Activated T-helper 9 cell treated with anti-CD3 and anti-CD28 coated beads, Interleukin-2, amount 50 U/mL, for 16 hours (primary cell): ENCODE results near the gene NINJ2.
A peak's percentile ranks its signal among the peaks of the same experiment; 100 is the strongest.

Source experiments
- DNase-seq: peaks from one replicate; pipeline ENCODE4 v3.0.0-alpha.2; 2020; ENCODE audit warnings: low read depth

NINJ2 gene

DNA sequence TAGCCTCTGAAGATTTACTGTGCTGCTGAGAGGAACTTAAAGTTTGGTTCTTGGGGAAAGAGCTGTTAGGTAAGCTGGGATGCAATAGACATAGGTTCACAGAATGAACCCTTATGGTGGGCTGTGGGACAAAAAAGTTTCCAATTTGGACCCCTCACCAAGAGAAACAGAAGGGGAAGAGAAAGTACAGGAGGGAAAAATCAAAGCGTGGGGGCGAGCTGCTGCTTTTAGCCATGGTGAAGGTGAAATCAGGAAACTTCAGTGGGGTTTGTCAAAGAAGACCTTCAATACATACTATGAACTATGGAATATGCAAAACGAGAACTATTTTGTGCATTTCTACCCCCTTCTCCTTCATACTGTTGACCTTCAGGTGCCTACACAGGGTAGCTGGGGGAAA lies 10.6 kb upstream of the NINJ2 start:
- no peak for DNase-seq

DNA sequence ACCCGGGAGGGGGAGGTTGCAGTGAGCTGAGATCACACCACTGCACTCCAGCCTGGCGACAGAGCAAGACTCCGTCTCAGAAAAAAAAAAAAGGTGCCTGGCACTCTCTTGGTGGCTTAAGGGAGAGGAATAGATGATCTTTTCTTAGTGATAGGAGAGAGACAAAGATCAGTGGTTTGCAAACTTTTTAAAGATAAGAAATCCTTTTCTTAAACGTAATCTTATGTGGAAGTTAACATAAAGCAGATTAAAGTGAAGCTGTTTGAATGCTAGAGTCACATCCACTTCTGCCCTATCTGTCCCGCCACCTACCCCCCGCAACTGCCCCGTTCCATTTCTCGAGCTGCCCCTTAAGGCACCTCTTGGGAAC lies 6.3 kb upstream of the NINJ2 start:
- no peak for DNase-seq

DNA sequence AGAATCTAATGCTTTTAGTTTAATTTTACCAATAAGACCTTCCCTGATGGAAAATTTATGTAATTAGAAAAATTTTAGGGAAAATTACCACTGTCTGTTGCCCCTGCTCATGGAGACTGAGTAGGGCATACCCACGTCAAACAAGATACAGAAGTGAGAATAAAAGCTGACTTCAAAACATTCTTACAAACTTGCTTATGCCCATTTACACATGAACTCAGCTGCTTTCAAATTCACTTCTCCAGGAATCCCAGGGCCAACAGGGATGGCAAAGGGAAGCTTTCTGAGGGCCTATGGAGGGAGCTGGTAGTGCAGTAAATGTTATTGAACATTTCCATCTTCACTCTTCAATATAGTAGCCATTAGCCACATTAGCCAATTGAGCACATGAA lies 4.8 kb upstream of the NINJ2 start:
- no peak for DNase-seq

DNA sequence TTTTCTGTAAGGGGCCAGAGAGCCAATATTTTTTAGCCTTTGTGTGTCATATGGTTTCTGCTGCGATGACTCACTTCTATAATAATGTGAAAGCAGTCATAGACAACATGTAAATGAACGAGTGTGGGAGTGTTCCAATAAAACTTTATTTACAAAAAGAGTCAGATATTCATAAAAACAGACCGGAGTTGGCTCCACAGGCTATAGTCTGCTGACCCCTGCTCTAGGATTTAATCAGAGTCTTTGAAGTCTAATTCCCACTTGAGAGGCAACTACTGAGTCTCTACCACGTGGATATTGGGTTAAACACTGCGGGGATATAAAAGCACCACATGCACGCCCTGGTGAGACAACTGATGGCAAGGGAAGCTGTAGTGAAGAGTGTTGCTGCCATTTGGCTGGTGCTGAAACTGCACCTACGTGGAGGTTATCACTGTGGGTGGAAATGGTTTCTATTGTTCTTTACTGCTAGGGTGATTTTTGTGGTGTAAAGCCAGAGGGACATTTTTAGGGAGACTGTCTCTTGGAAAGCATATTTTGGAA lies 3.6 kb upstream of the NINJ2 start:
- no peak for DNase-seq

DNA sequence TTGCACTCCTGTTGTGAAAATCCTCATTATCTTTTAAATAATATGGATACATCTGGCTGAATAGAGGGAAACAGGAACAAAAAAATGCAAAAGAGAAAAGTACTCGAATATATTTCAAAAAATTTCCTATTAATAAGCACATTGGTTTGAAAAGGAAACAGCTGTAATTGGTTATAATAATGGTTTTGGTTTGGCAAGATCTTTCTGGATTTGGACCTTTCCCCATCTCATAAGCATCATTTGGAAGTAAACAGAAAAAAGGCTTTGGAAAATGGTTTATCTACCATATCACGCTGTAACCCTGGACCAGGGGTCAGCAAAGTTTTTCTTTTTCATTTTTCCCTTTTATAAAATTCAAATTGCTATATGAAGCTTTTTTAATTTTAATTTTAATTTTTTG lies 2.8 kb upstream of the NINJ2 start:
- no peak for DNase-seq

DNA sequence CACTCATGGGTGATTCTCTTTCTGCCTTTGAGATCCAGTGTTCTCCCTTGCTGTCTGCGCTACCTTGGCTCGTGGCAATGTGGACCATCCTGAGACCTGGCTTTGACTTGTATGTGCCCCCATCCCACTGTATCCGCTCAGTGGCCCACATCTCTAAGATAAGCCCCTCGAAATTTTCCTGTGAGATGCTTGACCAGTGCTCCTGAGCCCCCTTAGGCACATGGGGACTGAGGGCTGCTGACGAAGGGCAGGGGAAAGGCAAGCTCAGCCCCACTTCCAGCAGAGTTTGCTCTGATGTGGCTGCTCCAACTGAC lies 1.5 kb upstream of the NINJ2 start:
- no peak for DNase-seq

DNA sequence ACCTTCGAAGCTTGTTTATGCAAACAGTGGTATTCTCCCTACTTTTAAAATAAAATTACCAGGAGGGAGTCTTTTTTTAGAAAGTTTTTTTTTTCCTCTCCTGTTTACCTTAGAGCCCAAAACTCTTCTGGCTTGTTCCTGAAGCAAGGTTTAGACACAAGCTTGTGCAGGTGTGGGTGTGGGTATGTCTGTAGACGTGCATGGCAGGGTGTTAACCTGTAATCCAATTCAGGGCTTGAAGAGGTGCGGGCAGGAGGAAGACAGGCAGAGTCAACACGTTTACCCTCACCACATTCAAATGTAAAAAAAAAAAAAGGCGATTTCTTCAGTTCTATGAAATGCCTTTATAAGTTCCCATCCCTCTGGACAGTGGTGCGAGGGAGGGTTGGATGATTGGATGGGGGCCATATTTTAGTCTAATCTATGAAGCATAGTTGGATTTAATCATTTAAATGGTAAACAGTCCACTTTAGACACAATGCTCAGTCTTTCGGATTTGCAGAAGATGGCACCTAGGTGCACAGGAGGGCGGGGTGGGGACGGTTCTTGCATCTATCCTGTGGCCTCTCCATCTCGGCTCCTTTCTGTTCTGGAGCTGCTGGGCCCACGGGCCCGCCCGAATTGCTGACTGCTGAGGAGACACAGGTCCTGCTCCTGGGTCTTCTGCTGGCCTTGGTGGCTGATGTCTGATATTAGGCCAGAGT lies 982 bp upstream of the NINJ2 start:
- DNase-seq: no peak

DNA sequence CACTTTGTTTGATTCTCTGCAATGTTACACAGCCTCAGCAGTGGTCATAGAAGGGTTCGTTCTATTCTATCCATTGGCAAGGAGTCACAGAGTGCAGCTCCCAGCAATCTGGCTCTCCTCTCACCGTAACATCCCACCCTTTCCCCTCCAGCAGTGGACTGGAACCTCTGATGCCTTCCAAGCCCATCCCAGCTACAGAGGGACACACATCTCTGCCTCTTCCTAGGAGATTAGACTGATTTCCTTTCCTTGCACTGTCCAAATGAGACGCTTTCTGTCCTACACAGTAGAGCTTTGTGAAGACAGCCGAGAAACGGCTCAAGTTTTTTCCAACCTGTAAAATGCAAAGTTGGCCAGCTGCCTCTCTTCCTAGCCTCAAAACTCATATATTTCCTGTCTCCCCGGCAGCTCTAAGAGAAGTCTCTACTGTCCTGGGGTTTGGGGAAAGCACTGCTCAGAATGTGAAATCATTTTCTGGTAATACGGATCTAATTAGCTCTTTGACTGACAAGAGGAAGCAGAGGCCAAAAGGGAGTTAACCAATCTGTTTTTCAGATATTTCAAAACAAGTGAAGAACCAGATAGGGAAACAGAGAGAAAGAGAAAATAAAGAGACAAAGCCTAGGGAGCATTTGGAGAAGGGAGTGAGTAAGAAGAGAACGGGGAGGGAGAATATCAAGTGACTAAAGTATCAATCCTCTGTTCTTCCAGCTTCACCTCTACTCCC lies 516 bp downstream of the NINJ2 start:
- no peak for DNase-seq

DNA sequence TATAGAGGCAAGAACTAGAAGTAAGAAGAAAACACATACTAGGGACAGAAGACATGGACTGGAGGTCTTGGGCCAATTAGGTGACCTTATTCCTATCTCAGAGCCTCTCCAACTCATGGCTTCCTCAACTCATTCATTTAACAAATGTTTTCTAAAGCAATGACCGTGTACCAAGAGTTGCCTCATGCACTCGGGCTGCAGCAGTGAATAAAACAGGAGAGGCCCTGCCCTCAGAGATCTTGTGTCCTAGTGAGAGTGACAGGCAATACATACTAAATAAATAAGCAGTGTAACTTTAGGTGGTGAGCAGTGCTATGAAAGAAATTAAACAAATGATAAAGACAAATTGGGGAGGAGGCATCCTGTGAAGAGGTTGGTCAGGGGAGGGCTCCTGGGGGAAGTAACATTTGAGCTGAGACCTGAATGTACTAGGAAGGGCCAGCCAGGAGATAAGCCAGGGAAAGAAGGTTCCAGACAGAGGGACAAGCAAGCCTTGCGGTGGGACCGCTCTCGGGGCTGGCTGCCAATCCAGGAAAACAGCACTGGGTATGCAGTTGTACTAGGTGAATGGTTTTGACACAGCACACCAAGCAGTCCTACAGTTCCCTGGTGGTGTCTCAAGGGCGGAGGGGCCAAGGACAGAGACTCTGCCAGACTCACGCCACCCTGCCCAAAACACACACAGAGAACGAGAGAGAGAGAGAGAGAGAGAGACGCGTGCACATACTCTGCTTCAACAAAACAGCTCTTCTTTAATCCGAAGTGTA lies 1.3 kb downstream of the NINJ2 start:
- no peak for DNase-seq

DNA sequence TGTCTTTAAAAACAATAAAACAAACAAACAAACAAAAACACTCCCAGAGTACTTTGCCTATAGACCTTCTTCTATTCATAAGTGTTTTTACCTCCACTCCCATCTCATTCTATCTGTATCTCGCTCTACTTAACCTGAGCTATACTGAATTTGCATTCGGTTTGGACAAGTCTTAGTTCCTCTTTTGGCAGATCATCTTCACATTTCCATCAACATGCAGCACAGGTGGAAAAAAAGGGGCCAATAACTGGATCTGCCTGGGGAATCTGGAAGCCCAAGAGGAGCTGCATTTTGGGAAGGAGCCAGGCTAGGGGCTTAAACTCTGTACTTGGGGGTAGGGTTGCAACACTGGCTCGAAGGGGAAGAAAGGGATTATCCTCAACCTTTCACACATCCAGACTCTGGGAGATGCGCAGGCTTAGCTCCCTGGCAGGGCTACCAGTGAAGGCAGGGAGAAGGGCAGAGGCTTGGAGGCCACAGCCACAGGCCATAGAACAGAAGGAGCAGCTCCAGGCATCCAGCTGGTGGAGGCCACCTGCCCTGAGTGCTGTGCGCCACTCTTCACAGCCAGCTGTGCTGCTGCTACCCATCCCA lies 4.1 kb downstream of the NINJ2 start:
- no peak for DNase-seq

DNA sequence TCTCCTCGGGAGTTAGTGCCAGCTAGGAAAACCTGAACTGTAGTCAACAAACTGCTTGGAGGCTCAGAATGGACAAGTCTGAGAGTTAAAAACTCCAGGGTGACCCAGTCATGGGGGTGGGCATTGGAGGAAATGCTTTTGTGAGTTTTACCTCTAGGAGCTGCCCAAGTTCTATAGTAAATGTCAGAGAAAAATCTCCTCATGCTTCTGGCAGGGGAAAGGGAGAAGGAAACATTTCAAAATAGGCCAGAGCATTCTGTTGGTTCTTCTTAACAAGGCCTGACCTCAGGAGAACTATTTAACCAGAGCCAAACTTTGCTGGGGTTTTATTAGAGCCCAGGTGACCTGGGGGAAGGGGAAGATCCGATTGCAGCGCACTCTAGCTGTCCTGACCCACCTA lies 12.3 kb downstream of the NINJ2 start:
- no peak for DNase-seq

DNA sequence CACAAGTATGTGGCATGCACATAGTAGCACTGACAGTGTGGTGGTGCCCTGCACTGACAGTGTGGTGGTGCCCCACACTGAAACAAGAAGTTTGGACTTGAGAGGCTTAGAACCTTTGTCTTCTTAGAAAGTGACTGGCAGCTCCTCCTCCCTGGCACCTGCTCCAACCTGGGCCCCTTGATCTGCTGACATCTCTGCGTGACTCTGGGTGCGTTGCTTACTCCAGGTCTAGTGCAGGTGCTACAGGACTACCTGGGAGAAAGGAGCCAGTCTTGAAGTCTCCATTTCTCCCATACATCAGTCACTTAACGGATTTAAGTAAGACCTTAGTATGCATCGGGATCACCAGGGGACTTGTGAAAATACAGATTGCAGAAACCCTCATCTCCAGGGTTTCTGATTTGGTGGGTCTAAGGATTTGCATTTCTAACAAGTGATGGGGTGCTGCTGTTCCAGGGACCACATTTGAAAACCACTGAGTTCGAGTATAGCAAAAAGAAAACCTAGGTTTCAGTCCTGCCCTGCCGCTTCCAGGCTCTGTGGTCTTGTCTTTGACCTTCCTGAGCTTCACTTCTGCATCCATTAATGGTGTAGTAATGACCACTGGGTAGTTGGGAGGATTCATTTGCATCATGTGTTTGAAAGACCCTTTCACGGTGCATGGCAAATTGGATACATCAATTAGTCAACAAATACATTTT lies 15.7 kb downstream of the NINJ2 start:
- DNase-seq: no peak

DNA sequence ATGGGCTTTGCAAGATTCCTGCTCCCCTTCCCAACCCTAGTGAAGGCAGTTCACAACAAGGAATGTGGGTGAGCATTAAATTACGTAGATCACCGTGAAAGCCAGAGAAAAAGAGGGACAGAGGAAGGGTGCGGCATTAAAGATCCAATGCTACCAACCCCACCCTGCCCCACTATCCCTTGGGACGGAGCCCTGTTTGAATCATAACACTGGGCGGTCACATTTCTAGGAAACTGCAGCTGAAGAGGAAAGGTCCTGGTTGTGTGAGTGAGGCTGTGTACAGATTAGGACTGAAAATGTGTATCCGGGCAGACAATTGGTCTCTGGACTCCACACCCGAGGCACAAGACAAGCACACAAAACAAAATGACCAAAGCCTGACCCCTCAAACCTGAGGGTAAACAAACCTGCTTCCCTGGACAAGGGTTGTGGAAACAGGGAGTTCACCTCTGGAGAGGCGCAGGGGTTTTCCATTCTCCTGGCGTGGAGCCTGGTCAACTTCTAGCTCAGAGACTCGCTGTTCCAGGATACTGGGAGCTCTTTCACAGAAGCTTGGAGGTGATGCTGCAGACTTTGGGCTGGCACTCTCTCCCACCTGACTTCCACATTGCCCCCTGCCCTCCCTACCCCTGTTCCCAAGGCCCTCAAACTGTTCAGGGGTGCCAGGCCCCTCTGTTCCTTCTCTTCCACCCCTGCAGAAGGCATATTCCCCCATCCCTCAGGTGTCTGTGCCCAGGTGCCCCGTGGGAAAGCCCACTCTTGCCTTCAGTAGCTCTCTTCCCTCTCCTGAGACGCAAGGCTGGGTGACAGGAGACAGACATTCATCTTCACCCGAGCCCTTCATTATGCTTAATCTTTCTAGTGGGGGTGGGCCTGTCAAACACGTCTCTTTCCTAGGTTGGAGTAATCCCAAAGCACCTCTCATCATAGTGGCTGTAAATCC lies 16.5 kb downstream of the NINJ2 start:
- no peak for DNase-seq

DNA sequence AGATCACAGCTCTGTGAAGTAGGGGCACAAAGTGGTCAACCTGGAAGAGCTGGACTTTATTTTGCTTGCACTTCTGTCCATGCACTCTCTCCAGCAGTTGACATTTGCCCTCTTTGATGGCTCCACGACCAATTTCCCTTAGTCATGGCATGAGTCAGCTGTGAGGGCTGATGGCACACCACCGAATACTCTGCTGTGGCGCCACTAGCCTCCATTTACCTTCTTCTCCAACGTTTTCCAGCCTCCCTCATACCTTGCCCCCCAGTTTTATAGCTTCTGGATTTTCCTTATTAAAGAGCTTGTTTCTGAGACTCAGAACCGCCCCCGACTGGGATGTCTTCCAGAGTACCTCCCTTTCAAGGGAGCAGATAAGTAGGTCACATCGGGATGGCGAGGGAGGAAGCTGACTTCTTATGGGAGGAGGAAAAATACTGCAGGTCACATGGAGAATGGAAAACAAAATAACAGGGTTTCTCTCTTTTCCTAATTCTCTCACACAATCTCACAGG lies 17.6 kb downstream of the NINJ2 start:
- DNase-seq: no peak

DNA sequence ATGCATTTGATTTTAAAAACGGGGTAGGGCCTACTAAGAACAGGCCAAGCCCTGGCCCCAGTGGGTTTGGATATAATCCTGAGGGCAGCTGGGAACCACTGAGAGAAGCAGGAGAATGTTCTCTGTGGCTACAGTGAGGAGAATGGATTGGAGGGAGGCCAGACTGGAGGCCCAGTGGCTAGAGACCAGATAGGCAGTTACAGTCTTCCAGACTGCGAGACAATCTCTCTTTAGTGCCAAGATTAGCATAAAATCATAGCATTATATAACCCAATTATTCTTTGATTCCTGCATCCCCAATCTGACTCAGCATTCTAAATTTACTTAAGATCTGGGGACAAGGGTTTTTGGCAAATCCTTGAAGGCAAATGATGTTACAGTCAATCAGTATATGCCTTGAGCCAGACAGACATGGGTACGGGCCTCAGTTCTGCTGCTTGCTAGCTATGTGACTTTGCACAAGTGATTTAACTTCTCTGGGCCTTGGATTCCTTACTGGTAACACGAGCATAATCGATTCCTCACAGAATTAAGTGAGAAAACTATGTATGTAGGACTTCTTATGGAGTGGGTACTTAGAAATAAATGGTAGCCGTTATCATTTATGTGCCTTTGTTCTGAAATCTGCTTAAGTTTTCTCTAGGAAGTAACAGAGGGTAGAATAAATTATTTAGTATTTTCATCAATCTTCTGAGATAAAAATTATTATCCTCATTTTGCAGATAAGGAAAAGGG lies 18.3 kb downstream of the NINJ2 start:
- DNase-seq: no peak

DNA sequence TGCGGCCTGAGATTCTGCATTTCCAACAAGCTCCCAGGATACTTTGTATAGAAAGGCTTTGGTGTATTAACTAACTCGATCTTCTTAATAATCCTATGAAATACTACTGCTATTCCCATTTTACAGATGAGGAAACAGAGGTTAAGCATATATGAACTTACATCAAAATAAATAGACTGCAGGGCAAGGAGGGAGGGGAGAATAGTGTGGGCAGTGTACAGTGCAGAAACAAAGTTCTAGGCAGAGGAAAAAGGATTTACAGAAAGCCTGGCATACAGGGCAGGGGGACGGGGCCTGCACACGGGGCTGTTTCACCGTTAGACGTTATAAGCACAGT lies 19.0 kb downstream of the NINJ2 start:
- no peak for DNase-seq

DNA sequence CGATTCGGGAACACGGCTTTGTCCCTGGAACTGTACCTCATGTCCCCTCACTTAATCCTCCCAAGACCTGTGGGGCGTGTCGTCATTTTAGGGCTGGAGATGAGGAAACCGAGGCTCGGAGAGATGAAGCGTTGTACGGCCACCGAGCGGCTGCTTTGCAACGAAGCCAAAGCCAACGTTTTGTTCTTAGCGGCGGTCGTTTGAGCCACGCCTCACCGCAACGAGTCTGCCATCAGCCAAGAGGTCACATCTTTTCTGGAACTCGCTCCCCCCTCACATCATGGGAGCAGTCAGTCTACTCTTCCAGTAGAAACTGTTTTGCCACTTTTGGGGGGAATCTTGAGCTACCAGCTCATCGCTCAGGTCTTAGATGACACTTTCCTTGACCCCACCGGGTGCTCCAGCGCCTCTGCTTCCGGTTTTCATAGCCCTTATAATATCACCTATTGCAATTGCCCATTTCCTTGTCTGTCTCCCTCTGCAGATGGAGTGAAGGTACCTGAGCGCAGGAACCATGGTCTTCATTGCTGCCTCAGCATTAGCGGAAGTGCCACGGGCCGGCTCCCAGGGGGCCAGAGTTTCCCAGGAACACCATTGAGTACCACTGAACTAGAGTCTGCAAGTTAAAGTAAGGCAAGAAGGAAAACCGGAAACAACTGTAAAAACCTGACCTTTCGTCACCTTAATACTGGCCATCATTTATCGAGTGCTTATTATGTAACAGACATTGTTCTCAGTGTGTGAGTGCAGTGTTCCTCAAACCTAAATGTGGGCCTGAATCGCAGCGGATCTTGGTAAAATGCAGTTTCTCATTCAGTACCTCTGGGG lies 19.6 kb downstream of the NINJ2 start:
- no peak for DNase-seq

DNA sequence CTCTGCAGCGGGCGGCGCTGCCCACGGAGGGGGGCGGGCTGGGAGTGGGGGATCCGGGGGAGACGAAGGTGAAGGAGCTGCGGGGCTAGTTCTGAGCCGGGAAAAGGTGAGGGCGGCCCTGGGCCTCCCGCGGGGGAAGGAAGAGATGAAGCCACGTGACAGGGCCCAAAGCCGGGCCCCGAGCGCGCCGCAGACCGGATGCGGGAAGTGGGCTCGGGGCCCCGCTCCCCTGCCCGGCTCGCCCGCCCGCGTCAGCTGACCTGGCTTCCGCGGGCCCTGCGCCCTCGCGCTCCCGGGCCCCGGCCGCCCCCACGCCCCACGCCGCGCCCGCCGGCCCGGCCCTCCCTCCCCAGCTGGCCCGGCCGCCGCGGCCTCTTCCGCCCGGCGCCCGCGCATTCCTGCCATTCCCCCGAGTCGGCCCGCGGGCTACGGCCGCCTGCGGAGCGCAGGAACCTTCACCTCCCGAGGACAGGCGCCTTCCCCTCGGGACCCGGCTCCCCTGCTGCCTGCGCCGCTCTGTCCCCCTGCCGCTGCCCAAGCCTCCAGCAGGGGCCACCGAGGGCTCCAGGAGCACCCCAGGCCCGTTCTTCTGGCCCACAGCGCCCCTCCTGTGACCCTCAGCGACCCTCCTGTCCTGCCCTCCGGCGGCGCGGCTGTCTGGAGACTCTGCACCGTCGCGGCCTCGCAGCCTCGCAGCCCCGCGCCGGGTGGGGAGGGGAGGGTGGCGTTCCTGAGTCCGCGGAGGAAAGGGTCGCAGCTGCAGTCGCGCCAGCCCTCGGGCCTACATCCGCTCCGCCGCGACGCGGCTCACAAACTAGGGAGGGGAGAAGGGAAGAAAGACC lies 20.4 kb downstream of the NINJ2 start:
- DNase-seq: peak; percentile 67
